K562 (cell line): ENCODE results near the gene CHRNG. TPM values are rescaled to one million over a fixed set of nuclear protein-coding genes. Genes with fewer than 3 reads are reported as not detected.

ENCODE experiments used
- ATAC-seq: fragments of 200-7000 bp; cut with Tn5 transposase; 3 replicates; pipeline ENCODE4 v1.9.1; 2020; ENCODE audit warnings: moderate library complexity
- BruUV-seq: library from RNA; stranded (reverse); fragments of 400-500 nt; replicated peaks from 2 replicates; lab custom pipeline; 2021; lab: Mats Ljungman, UMichigan
- CTCF ChIA-PET: fragments of 300-600 bp; formaldehyde crosslinking; extraction: SDS; loops from one replicate; lab custom pipeline; 2021; ENCODE audit warnings: low intra/inter-chr PET ratio; lab: Yijun Ruan, JAX
- POLR2A ChIA-PET: fragments of 300-600, 350-650 bp; sonication (Branson Sonifier 250); formaldehyde crosslinking; extraction: SDS; loops from one replicate; lab custom pipeline; 2021; ENCODE audit warnings: antibody characterized with exemption, inconsistent platforms; lab: Yijun Ruan, JAX
- DNase-seq, 4 experiments: peaks; one replicate each; pipeline versions ENCODE4 v3.0.0 to v3.0.0-alpha.2; 2011 to 2018; ENCODE audit warnings: low spot score in 3 of 4, mixed read lengths in 3 of 4; ENCODE audit errors: extremely low read depth in 1 of 4
- FAIRE-seq: peaks from 2 replicates; lab custom pipeline; 2011; peaks lifted over from hg19 to GRCh38; lab: Jason Lieb, UNC
- H2AFZ ChIP-seq: 2 replicates; pipeline ENCODE4 v1.6.0; 2011; ENCODE audit warnings: low read depth, low read length, control low read depth, inconsistent platforms
- H3K27ac ChIP-seq: fragments of 200-600 bp; 3 replicates; pipeline ENCODE4 v1.8.0; 2011; ENCODE audit warnings: low read depth, mild to moderate bottlenecking, control low read depth, inconsistent platforms, low read length, moderate library complexity, mixed read lengths; ENCODE audit errors: extremely low read depth
- H3K27me3 ChIP-seq, 2 experiments: fragments of 300-600 bp in 1 of 2; 2 replicates in 1 of 2; 3 replicates in 1 of 2; pipeline versions ENCODE4 v1.6.0 to v1.8.0; 2011; ENCODE audit warnings: inconsistent platforms in 2 of 2, low read length in 2 of 2, mild to moderate bottlenecking in 1 of 2, mixed read lengths in 1 of 2, moderate library complexity in 1 of 2; ENCODE audit not compliant: control insufficient read depth in 2 of 2, insufficient read depth in 2 of 2
- H3K36me3 ChIP-seq: fragments of 300-600 bp; 3 replicates; pipeline ENCODE4 v1.8.0; 2011; ENCODE audit warnings: mild to moderate bottlenecking, low read length, inconsistent platforms; ENCODE audit not compliant: control insufficient read depth, insufficient read depth
- H3K4me1 ChIP-seq, 2 experiments: fragments of 200-600 bp in 1 of 2; replicated peaks in 1 of 2; 2 replicates in 1 of 2; 3 replicates in 1 of 2; pipeline versions ENCODE4 v1.5.1 to v1.8.0; 2011; ENCODE audit warnings: inconsistent platforms in 2 of 2, low read length in 2 of 2, mild to moderate bottlenecking in 1 of 2, mixed read lengths in 1 of 2, moderate library complexity in 1 of 2; ENCODE audit not compliant: control insufficient read depth in 2 of 2, insufficient read depth in 2 of 2
- H3K4me2 ChIP-seq: 2 replicates; pipeline ENCODE4 v1.6.1; 2011; ENCODE audit warnings: low read length, control low read depth, inconsistent platforms, mixed read lengths; ENCODE audit not compliant: insufficient read depth
- H3K4me3 ChIP-seq: fragments of 200-600 bp; sonication (generic), shearing (Covaris generic); 2 replicates; pipeline ENCODE4 v1.5.1; 2016; ENCODE audit warnings: control low read depth, inconsistent platforms
- H3K79me2 ChIP-seq: fragments of 200-600 bp; 3 replicates; pipeline ENCODE4 v1.8.0; 2011; ENCODE audit warnings: low read length, inconsistent platforms; ENCODE audit not compliant: control insufficient read depth, insufficient read depth
- H3K9ac ChIP-seq, 2 experiments: 2 replicates each; pipeline versions ENCODE4 v1.6.0 to v1.6.1; 2011; ENCODE audit warnings: low read depth in 2 of 2, low read length in 2 of 2, control low read depth in 1 of 2, inconsistent platforms in 1 of 2, mild to moderate bottlenecking in 1 of 2, mixed read lengths in 1 of 2; ENCODE audit not compliant: insufficient read depth in 1 of 2
- H3K9me1 ChIP-seq: one replicate; pipeline ENCODE4 v1.6.0; 2011; ENCODE audit warnings: inconsistent platforms, mild to moderate bottlenecking, low read length, moderate library complexity; ENCODE audit not compliant: control insufficient read depth, insufficient read depth
- H3K9me3 ChIP-seq: replicated peaks from 2 replicates; pipeline ENCODE4 v1.5.1; 2011; ENCODE audit warnings: low read depth, low read length, inconsistent platforms; ENCODE audit not compliant: control insufficient read depth, insufficient read depth
- H4K20me1 ChIP-seq: replicated peaks from 2 replicates; pipeline ENCODE4 v1.6.1; 2011; ENCODE audit warnings: low read length, inconsistent platforms, mixed read lengths; ENCODE audit not compliant: control insufficient read depth, insufficient read depth
- CBX3 ChIP-seq, 2 experiments: IDR thresholded peaks; 1 replicate in 1 of 2; 2 replicates in 1 of 2; pipeline ENCODE4 v1.6.1; 2012; ENCODE audit warnings: inconsistent platforms in 2 of 2, low read length in 2 of 2, borderline replicate concordance in 1 of 2, control low read depth in 1 of 2
- HMG20A ChIP-seq: fragments of 450-650 bp; formaldehyde crosslinking; conservative IDR thresholded peaks from 2 replicates; pipeline ENCODE4 v1.4.0; 2020; ENCODE audit warnings: mild to moderate bottlenecking, mixed read lengths
- MEF2D ChIP-seq: conservative IDR thresholded peaks from 2 replicates; pipeline ENCODE4 v1.6.1; 2016; ENCODE audit warnings: low read depth, missing genetic modification characterization, missing compliant biosample characterization
- XRCC5 ChIP-seq: fragments of 200-400 bp; formaldehyde crosslinking; IDR thresholded peaks from 2 replicates; pipeline ENCODE4 v1.6.1; 2017; ENCODE audit warnings: low read depth, mild to moderate bottlenecking, low read length
- ZFP1 ChIP-seq: fragments of 450-650 bp; formaldehyde crosslinking; IDR thresholded peaks from 2 replicates; pipeline ENCODE4 v1.4.0; 2020; ENCODE audit warnings: mild to moderate bottlenecking, mixed read lengths
- ZNF79 ChIP-seq: fragments of 250-450 bp; sonication (Bioruptor Pico); IDR thresholded peaks from 2 replicates; pipeline ENCODE4 v1.4.0; 2020; ENCODE audit warnings: low read depth, mild to moderate bottlenecking, moderate library complexity
- WGBS: fragments of 100-300 bp; shearing (Covaris generic); methylation state at CpG from one replicate; pipeline ENCODE4 v1.1.6; 2016; ENCODE audit warnings: low coverage, mixed read lengths; ENCODE audit not compliant: insufficient coverage; ENCODE audit errors: missing lambda C conversion rate; 5-methylcytosine and 5-hydroxymethylcytosine counted together
- in situ Hi-C: fragments of 300-500 bp; cut with MboI; formaldehyde crosslinking; loops from 4 replicates; pipeline ENCODE4 v1.15.0; 2018; ENCODE audit warnings: inconsistent platforms, mixed read lengths
- intact Hi-C: fragments of 100-400 bp; cut with micrococcal nuclease; formaldehyde crosslinking; loops from 2 replicates; pipeline ENCODE4 v1.14.2; 2022
- polyA plus RNA-seq, 8 experiments: library from polyadenylated mRNA; depleted of rRNA in 4 of 8; stranded (reverse) in 5 of 8; unstranded in 3 of 8; fragments of >200 nt; fragmentation: Nextera tagmentation in 2 of 8; fragmentation: Illumina TruSeq in 1 of 8; extraction: Ambion mirVana in 2 of 8; extraction: Trizol in 1 of 8; gene quantifications; 2 replicates each; pipeline versions ENCODE4 v1.2.1 to v1.2.3, GENCODE V29; 2011 to 2014; ENCODE audit warnings: inconsistent platforms in 1 of 8, missing spikeins in 1 of 8
- total RNA-seq, 7 experiments: library from RNA; depleted of rRNA in 6 of 7; stranded (reverse); fragments of >200 nt in 6 of 7; fragmentation: Illumina TruSeq in 2 of 7; extraction: Trizol in 2 of 7; gene quantifications; 2 replicates each; pipeline versions ENCODE4 v1.2.1 to v1.2.3, GENCODE V29; 2011 to 2021; ENCODE audit warnings: low replicate concordance in 1 of 7
- TF ChIP-seq, protein P1 (sequence below): IDR thresholded peaks from 2 replicates; pipeline ENCODE4 v1.6.1; 2011; ENCODE audit not compliant: insufficient read length; ENCODE audit errors: extremely low read depth
- TF ChIP-seq, protein P2 (sequence below): fragments of 250-450 bp; sonication (Bioruptor Pico); IDR thresholded peaks from 2 replicates; pipeline ENCODE4 v1.4.0; 2020

CHRNG gene
- total and polyA plus RNA-seq, 9 of the 15 experiments (the other 6 are each of a cell fraction or from before 2014, with no cell fraction given), result not detected

DNA sequence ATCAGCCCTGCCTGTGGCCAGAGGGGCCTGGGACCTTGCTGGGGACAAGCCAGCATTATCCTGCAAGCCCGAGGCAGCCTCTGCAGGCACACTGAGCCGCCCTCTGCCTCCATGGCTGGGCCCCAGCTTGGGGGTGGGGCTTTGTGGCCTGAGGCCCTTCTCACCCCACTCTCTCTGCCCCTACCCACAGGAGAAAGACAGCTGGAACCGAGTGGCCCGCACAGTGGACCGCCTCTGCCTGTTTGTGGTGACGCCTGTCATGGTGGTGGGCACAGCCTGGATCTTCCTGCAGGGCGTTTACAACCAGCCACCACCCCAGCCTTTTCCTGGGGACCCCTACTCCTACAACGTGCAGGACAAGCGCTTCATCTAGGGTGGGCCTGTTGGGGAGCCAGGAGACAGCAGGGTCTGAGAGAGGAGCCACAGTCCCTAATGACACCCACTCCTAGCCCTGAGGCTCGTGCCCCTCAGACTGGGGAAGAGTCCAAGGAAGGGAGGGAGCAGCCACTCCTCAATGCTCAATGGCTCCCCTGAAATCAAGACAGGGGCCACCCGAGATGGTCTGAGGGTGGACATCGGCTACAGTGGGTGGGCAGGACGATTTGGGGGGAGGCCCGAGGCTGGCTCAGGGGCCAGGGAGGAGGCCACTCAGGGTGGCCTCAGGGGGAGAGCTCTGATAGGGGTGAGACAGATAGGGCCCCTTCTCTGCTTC lies 4.4 kb upstream of the CHRNG start (continued):
- TF ChIP-seq MEF2D (no peak), XRCC5 (no peak), ZNF79 (no peak), ZFP1 (CRISPR knock-in tag) (no peak)
- TF ChIP-seq, protein P1, sequence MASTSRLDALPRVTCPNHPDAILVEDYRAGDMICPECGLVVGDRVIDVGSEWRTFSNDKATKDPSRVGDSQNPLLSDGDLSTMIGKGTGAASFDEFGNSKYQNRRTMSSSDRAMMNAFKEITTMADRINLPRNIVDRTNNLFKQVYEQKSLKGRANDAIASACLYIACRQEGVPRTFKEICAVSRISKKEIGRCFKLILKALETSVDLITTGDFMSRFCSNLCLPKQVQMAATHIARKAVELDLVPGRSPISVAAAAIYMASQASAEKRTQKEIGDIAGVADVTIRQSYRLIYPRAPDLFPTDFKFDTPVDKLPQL, result no peak
- TF ChIP-seq, protein P2, sequence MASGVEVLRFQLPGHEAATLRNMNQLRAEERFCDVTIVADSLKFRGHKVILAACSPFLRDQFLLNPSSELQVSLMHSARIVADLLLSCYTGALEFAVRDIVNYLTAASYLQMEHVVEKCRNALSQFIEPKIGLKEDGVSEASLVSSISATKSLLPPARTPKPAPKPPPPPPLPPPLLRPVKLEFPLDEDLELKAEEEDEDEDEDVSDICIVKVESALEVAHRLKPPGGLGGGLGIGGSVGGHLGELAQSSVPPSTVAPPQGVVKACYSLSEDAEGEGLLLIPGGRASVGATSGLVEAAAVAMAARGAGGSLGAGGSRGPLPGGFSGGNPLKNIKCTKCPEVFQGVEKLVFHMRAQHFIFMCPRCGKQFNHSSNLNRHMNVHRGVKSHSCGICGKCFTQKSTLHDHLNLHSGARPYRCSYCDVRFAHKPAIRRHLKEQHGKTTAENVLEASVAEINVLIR (CRISPR knock-in tag), result no peak

DNA sequence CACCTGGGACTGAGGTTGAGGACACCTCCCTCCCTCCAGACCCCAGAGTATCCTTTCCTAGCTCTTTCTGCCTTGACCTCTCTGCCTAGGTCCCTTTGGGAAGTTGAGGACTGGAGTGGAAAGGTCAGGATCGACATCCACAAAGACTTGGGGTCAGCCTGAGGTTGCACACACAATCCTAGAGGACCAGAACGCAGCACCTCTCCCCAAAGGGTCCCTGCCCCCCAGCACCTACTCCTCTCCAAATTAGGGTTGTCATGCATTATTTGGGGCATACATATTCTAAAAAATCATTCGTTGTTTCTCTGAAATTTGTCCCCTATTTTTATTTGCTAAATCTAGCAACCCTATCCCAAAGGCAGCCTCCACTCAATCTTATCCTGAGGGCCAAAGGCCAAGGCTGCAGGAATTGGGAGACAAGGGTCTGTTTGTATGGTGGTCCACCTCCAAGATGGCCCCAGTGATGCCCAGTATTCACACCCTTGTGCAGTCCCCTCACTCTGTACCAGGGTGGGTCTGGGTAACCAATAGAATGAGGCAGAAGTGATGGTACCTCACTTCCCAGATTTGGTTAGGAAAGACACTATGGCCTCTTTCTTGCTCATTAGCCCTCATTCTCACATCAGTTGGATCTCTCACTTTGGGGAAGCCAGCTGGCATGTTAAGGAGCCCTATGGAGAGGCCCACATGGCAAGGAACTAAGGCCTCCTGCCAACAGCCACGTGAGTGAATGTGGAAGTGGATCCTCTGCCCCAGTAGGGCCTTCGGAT lies 3.5 kb upstream of the CHRNG start:
- Histone ChIP-seq H3K4me2 (no peak overlapping the region), H3K9me1 (no peaks in the 10 kb centered on the region), H3K9ac (no peak overlapping the region), H3K9me3 (no peaks in the 10 kb centered on the region), H3K36me3 (no peaks in the 10 kb centered on the region), H3K27me3 (peaks cover 0 to 4% of the 10 kb centered on the region in 2 experiments; a peak in 1 of 5 replicates), H3K27ac (no peak overlapping the region), H3K4me1 (peaks cover 0 to 21% of the 10 kb centered on the region in 2 experiments; a peak in 2 of 5 replicates), H3K79me2 (no peaks in the 10 kb centered on the region), H3K4me3 (no peak overlapping the region), H4K20me1 (no peaks in the 10 kb centered on the region), H2AFZ (no peak overlapping the region)
- 5% methylated on average over 5 of the region's 5 CpGs for WGBS
- intact Hi-C loops (no loop called here), in situ Hi-C loops (no loop called here)
- ChIA-PET CTCF (no interaction called here), POLR2A (no interaction called here)
- DNase-seq (no peak), FAIRE-seq (no peak), ATAC-seq (no peak)
- no TSS peak for BruUV-seq
- TF ChIP-seq CBX3 (IDR thresholded peaks at IDR 0.05; ENCODE audit: borderline replicate concordance in 1 of 2, low read length in 2 of 2) (0 out of 3 replicates have a peak, but pooled peaks of 1 of the 2 experiments have one; percentile 45), HMG20A (no peak)
